Endothelial cell of umbilical vein (primary cell): Measurements from ENCODE around the gene SIPA1L3. TPM values are rescaled to one million over a fixed set of nuclear protein-coding genes. Genes with fewer than 3 reads are reported as not detected.

Experiments used
- BruUV-seq: library from RNA; stranded (reverse); fragments of 400-500 nt; replicated peaks from 2 replicates; lab custom pipeline; 2021; lab: Mats Ljungman, UMichigan
- CTCF ChIA-PET: fragments of 300-600, 350-600 bp; sonication (Branson Sonifier 250); formaldehyde crosslinking; loops from one replicate; lab custom pipeline; 2021; ENCODE audit warnings: antibody characterized with exemption, inconsistent platforms; lab: Charles Lee
- POLR2A ChIA-PET: fragments of 300-600, 350-600 bp; sonication (Branson Sonifier 250); formaldehyde crosslinking; loops from one replicate; lab custom pipeline; 2021; ENCODE audit warnings: antibody characterized with exemption, inconsistent platforms; lab: Charles Lee
- DNase-seq: peaks from one replicate; pipeline ENCODE4 v3.0.0-alpha.2; 2011; ENCODE audit warnings: low read depth, low spot score
- FAIRE-seq: peaks from 2 replicates; lab custom pipeline; 2011; peaks lifted over from hg19 to GRCh38; lab: Jason Lieb, UNC
- H2AFZ ChIP-seq: 2 replicates; pipeline ENCODE4 v1.6.0; 2012; ENCODE audit warnings: low read depth, low read length, control low read depth, inconsistent platforms
- H3K27ac ChIP-seq: 2 replicates; pipeline ENCODE4 v1.5.1; 2011; ENCODE audit warnings: low read depth, mild to moderate bottlenecking, control low read depth, low read length, moderate library complexity; ENCODE audit not compliant: insufficient read depth
- H3K27me3 ChIP-seq, 2 experiments: 2 replicates each; pipeline versions ENCODE4 v1.6.0 to v1.6.1; 2011; ENCODE audit warnings: low read length in 2 of 2, mixed read lengths in 1 of 2; ENCODE audit not compliant: control insufficient read depth in 2 of 2, insufficient read depth in 2 of 2
- H3K36me3 ChIP-seq, 2 experiments: 2 replicates in 1 of 2; 3 replicates in 1 of 2; pipeline ENCODE4 v1.5.1; 2011; ENCODE audit warnings: low read length in 2 of 2, mild to moderate bottlenecking in 1 of 2, moderate library complexity in 1 of 2; ENCODE audit not compliant: control insufficient read depth in 2 of 2, insufficient read depth in 2 of 2; ENCODE audit errors: extremely low read depth in 1 of 2
- H3K4me1 ChIP-seq: 3 replicates; pipeline ENCODE4 v1.5.1; 2011; ENCODE audit warnings: mild to moderate bottlenecking, low read length; ENCODE audit not compliant: control insufficient read depth, insufficient read depth; ENCODE audit errors: extremely low read depth
- H3K4me2 ChIP-seq: 2 replicates; pipeline ENCODE4 v1.6.1; 2011; ENCODE audit warnings: low read length, control low read depth, mixed read lengths; ENCODE audit not compliant: insufficient read depth
- H3K4me3 ChIP-seq, 3 experiments: fragments of 200-600 bp in 1 of 3; sonication (generic), shearing (Covaris generic) in 1 of 3; replicated peaks in 1 of 3; 2 replicates each; pipeline ENCODE4 v1.5.1; 2011 to 2016; ENCODE audit warnings: control low read depth in 3 of 3, low read length in 3 of 3, mild to moderate bottlenecking in 2 of 3, inconsistent platforms in 1 of 3, low read depth in 1 of 3, moderate library complexity in 1 of 3; ENCODE audit not compliant: insufficient read depth in 1 of 3
- H3K79me2 ChIP-seq: 2 replicates; pipeline ENCODE4 v1.6.0; 2012; ENCODE audit warnings: low read length, inconsistent platforms; ENCODE audit not compliant: control insufficient read depth, insufficient read depth
- H3K9ac ChIP-seq: replicated peaks from 2 replicates; pipeline ENCODE3; 2011; ENCODE audit warnings: low read length, control low read depth; ENCODE audit not compliant: insufficient read depth; ENCODE audit errors: extremely low read depth
- H3K9me1 ChIP-seq: replicated peaks from 3 replicates; pipeline ENCODE4 v1.6.0; 2011; ENCODE audit warnings: mild to moderate bottlenecking, low read length; ENCODE audit not compliant: control insufficient read depth, insufficient read depth; ENCODE audit errors: extremely low read depth
- H3K9me3 ChIP-seq: replicated peaks from 2 replicates; pipeline ENCODE4 v1.5.1; 2012; ENCODE audit warnings: low read length, inconsistent platforms; ENCODE audit not compliant: control insufficient read depth, insufficient read depth
- H4K20me1 ChIP-seq: replicated peaks from 2 replicates; pipeline ENCODE3; 2011; ENCODE audit warnings: mild to moderate bottlenecking, low read length; ENCODE audit not compliant: control insufficient read depth, insufficient read depth; ENCODE audit errors: extremely low read depth
- CTCF ChIP-seq, 2 donors: IDR thresholded peaks; 1 replicate in 1 of 2; 2 replicates in 1 of 2; pipeline ENCODE4 v1.5.1; 2011; ENCODE audit warnings: low read length in 2 of 2, mild to moderate bottlenecking in 2 of 2, moderate library complexity in 2 of 2, control low read depth in 1 of 2, inconsistent platforms in 1 of 2, low read depth in 1 of 2; ENCODE audit not compliant: insufficient read depth in 1 of 2; ENCODE audit errors: extremely low read depth in 1 of 2
- EZH2 ChIP-seq: IDR thresholded peaks from 2 replicates; pipeline ENCODE4 v1.6.1; 2012; ENCODE audit warnings: borderline replicate concordance, low read depth, mild to moderate bottlenecking, moderate library complexity, low read length, inconsistent platforms; ENCODE audit not compliant: severe bottlenecking
- FOS ChIP-seq: IDR thresholded peaks from 2 replicates; pipeline ENCODE4 v1.6.1; 2011; ENCODE audit warnings: mild to moderate bottlenecking, low read length, moderate library complexity, borderline replicate concordance; ENCODE audit not compliant: insufficient read depth
- GATA2 ChIP-seq: IDR thresholded peaks from 2 replicates; pipeline ENCODE4 v1.7.0; 2011; ENCODE audit warnings: low read depth, mild to moderate bottlenecking, moderate library complexity, mixed read lengths, low read length; ENCODE audit not compliant: insufficient read length, insufficient read depth
- MYC ChIP-seq: IDR thresholded peaks from one replicate; pipeline ENCODE4 v1.6.1; 2011; ENCODE audit warnings: mild to moderate bottlenecking, low read depth, low read length
- POLR2A ChIP-seq: IDR thresholded peaks from 2 replicates; pipeline ENCODE4 v1.6.1; 2012; ENCODE audit warnings: low read depth, mild to moderate bottlenecking, control low read depth, low read length
- POLR2AphosphoS5 ChIP-seq: IDR thresholded peaks from 2 replicates; pipeline ENCODE4 v1.6.1; 2012; ENCODE audit warnings: low read depth, mild to moderate bottlenecking, control low read depth, low read length, moderate library complexity; ENCODE audit not compliant: insufficient read depth
- dilution Hi-C: fragments of 300-500 bp; cut with MboI; formaldehyde crosslinking; loops from one replicate; pipeline ENCODE4 v1.15.0; 2019; ENCODE audit warnings: low sequenced_read_pairs; ENCODE audit not compliant: extremely low pct_ligation_motif_present
- intact Hi-C: fragments of 100-400 bp; cut with micrococcal nuclease; formaldehyde crosslinking; loops from one replicate; pipeline ENCODE4 v1.10.0; 2022
- polyA plus RNA-seq, 4 experiments: library from polyadenylated mRNA; depleted of rRNA in 3 of 4; stranded (reverse) in 3 of 4; unstranded in 1 of 4; fragments of >200 nt; gene quantifications; 2 replicates each; pipeline versions ENCODE4 v1.2.1 to v1.2.3, GENCODE V29; 2011 to 2012; ENCODE audit warnings: missing spikeins in 1 of 4
- total RNA-seq: library from RNA; stranded (reverse); gene quantifications from 2 replicates; pipeline ENCODE4 v1.2.3, GENCODE V29; 2021
- TF ChIP-seq, protein P1 (sequence below): IDR thresholded peaks from 2 replicates; pipeline ENCODE4 v1.6.1; 2011; ENCODE audit not compliant: insufficient read depth, insufficient read length

The SIPA1L3 gene
- total and polyA plus RNA-seq, 2 donors (not counting 3 experiments of a cell fraction or from before 2014, with no cell fraction given) = 14.2 to 47.2 TPM

- H3K9me3 ChIP-seq = no peaks in the 10 kb centered on the region
- no peaks in the 10 kb centered on the region for H3K9me1 ChIP-seq
- intact Hi-C loops (no loop called here), dilution Hi-C loops (no loop called here)
- no peak overlapping the region for H3K4me3 ChIP-seq
- POLR2A ChIA-PET = no interaction called here
- H2AFZ ChIP-seq = no peak overlapping the region
- no peak overlapping the region for H3K9ac ChIP-seq
- TF ChIP-seq POLR2A (no peak), EZH2 (no peak), POLR2AphosphoS5 (no peak), MYC (no peak), CTCF (IDR thresholded peaks at IDR 0.05; ENCODE audit: extremely low read depth in 1 of 2, insufficient read depth in 1 of 2, low read depth in 1 of 2, low read length in 2 of 2) (no peak), GATA2 (no peak), FOS (no peak)
- TF ChIP-seq, protein P1, sequence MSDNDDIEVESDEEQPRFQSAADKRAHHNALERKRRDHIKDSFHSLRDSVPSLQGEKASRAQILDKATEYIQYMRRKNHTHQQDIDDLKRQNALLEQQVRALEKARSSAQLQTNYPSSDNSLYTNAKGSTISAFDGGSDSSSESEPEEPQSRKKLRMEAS = no peak
- no TSS peak for BruUV-seq
- DNase-seq (no peak), FAIRE-seq (no peak)
- H3K4me1 ChIP-seq = peaks cover 6% of the 10 kb centered on the region
- CTCF ChIA-PET = interaction anchor here (0.9 kb wide), 1 partner anchor 169 kb away, joined by 3 read pairs; no protein-coding TSS in a partner anchor
- H3K27me3 ChIP-seq = no peaks in the 10 kb centered on the region
- H3K4me2 ChIP-seq = no peak overlapping the region
- H3K36me3 ChIP-seq = peaks cover 0 to 1% of the 10 kb centered on the region in 2 experiments
- no peaks in the 10 kb centered on the region for H3K79me2 ChIP-seq
- no peaks in the 10 kb centered on the region for H4K20me1 ChIP-seq
- no peak overlapping the region for H3K27ac ChIP-seq
Measured at GRCh38 chr19:38071647-38072046, 164.6 kb downstream of the SIPA1L3 start.
